GM15510 (cell line): Measurements from ENCODE around the gene INTS4.

Source experiments
- POLR2A ChIP-seq: IDR thresholded peaks from 3 replicates; pipeline ENCODE4 v1.6.1; 2011; ENCODE audit warnings: borderline replicate concordance; ENCODE audit not compliant: insufficient read length; ENCODE audit errors: extremely low read depth

INTS4 gene

GRCh38 chr11:77993902-77994301, 566 bp downstream of the INTS4 start:
- TF ChIP-seq POLR2A: no peak

GRCh38 chr11:77990981-77991380, 3.5 kb downstream of the INTS4 start:
- TF ChIP-seq POLR2A: no peak

- TF ChIP-seq POLR2A: no peak
These were observed 13.0 kb downstream of the INTS4 start for GRCh38 chr11:77981346-77981947.

GRCh38 chr11:77968337-77968736, 26.1 kb downstream of the INTS4 start:
- TF ChIP-seq POLR2A: no peak

GRCh38 chr11:77967753-77968152, 26.7 kb downstream of the INTS4 start:
- no peak for TF ChIP-seq POLR2A

GRCh38 chr11:77967121-77967520, 27.3 kb downstream of the INTS4 start:
- TF ChIP-seq POLR2A: no peak

- TF ChIP-seq POLR2A: no peak
These were observed 28.1 kb downstream of the INTS4 start for GRCh38 chr11:77966338-77966737.

GRCh38 chr11:77959434-77959833, 35.0 kb downstream of the INTS4 start:
- no peak for TF ChIP-seq POLR2A

- TF ChIP-seq POLR2A: no peak
These were observed 85.2 kb downstream of the INTS4 start for GRCh38 chr11:77909277-77909676.

- TF ChIP-seq POLR2A: no peak
These were observed 85.6 kb downstream of the INTS4 start for GRCh38 chr11:77908835-77909234.

- no peak for TF ChIP-seq POLR2A
These were observed 108.1 kb downstream of the INTS4 start for GRCh38 chr11:77886401-77886800.

GRCh38 chr11:77884829-77885190, 109.7 kb downstream of the INTS4 start:
- no peak for TF ChIP-seq POLR2A

GRCh38 chr11:77884186-77884828, 110.2 kb downstream of the INTS4 start:
- no peak for TF ChIP-seq POLR2A

- TF ChIP-seq POLR2A: no peak
These were observed 110.7 kb downstream of the INTS4 start for GRCh38 chr11:77883775-77884174.

GRCh38 chr11:77882396-77882795, 112.1 kb downstream of the INTS4 start:
- no peak for TF ChIP-seq POLR2A

- no peak for TF ChIP-seq POLR2A
These were observed 115.2 kb downstream of the INTS4 start for GRCh38 chr11:77879218-77879617.
